ENCODE results near the gene LAMB1.
A peak's percentile ranks its signal among the peaks of the same experiment; 100 is the strongest.
"Not testable (repeated sequence)": the region's sequence is repeated elsewhere in the genome, so short reads cannot be mapped to it uniquely, and the experiment has no call there.

LAMB1 gene

GRCh38 chr7:107962817-107963216, 40.1 kb downstream of the LAMB1 start:
- Histone ChIP-seq H3K27ac (no peak overlapping the region), H3K4me3 (no peak overlapping the region)
- no peak for TF ChIP-seq CTCF (IDR thresholded peaks at IDR 0.05)
- no peak for DNase-seq (ENCODE audit: low spot score)

DNA sequence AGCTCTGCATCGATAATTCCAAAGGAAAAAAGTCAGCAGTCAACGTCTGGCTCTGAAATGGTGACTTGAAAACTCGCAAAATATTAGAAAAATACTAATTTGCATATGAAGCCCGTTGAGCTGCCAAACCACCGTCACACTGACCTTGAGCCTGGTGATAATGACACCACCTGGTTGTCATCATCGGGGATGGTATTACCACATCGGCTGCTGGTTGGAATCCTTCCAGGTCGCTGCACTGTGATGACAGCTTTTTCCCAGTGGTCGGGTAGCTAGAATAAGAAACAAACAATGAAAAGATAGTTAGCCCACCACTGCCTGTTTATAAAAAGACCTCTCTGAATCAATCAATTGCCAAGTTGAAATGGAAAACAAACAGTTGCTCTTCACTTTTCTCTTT, 41.6 kb downstream of the LAMB1 start:
- Histone ChIP-seq H3K27ac (peak overlapping the region in 1 of 2 donors; percentile 38), H3K4me3 (no peak overlapping the region)
- no peak for DNase-seq (ENCODE audit: low spot score)
- TF ChIP-seq CTCF (IDR thresholded peaks at IDR 0.05), result no peak

GRCh38 chr7:107960272-107960671, 42.7 kb downstream of the LAMB1 start:
- H3K4me3 ChIP-seq, result no peak overlapping the region
- no peak for DNase-seq (ENCODE audit: low spot score)
- H3K27ac ChIP-seq, result peak overlapping the region in 1 of 2 donors; percentile 22
- TF ChIP-seq CTCF (IDR thresholded peaks at IDR 0.05), result no peak

DNA sequence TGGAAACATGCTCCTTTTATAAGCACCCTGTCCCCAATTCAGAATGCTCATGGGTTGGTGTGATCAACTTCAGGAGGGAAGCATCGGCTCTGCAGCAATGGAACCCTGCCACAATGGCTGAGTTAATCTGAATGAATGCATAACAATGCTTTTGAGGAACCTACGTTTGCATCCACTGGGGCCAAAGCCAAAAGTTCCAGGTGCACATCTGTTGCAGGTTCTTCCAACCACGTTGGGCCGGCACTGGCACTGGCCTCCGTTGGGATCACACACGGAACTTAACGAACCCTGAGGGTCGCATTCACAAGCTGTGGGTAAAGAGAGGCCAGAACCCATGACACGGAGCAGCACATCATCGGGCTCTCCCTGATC, 43.4 kb downstream of the LAMB1 start:
- H3K4me3 ChIP-seq, result no peak overlapping the region
- H3K27ac ChIP-seq, result peak overlapping the region in 1 of 2 donors; percentile 79
- TF ChIP-seq CTCF (IDR thresholded peaks at IDR 0.05), result no peak
- DNase-seq (ENCODE audit: low spot score), result no peak

GRCh38 chr7:107958764-107959526, 44.0 kb downstream of the LAMB1 start:
- Histone ChIP-seq H3K4me3 (no peak overlapping the region), H3K27ac (peak overlapping the region in 1 of 2 donors; percentile 79)
- no peak for TF ChIP-seq CTCF (IDR thresholded peaks at IDR 0.05)
- no peak for DNase-seq (ENCODE audit: low spot score)

DNA sequence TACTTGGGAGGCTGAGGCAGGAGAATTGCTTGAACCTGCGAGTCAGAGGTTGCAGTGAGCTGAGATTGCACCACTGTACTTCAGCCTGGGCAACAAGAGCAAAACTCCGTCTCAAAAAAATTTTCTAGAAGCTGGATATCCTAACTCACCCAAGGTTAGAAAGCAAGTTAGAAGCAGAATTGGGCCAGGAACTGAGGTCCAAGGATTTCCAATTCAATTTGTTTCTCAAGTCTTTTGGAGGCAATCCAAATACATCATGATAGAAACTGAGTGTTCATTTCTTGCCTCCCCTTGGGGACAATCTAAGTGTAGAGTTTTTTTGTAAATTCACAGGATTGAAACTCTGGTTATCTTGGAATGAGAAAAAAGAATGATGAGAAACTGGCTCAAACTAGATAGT, 45.5 kb downstream of the LAMB1 start:
- TF ChIP-seq CTCF (IDR thresholded peaks at IDR 0.05), result no peak
- DNase-seq (ENCODE audit: low spot score), result no peak
- Histone ChIP-seq H3K27ac (peak overlapping the region in 1 of 2 donors; percentile 79), H3K4me3 (no peak overlapping the region)

DNA sequence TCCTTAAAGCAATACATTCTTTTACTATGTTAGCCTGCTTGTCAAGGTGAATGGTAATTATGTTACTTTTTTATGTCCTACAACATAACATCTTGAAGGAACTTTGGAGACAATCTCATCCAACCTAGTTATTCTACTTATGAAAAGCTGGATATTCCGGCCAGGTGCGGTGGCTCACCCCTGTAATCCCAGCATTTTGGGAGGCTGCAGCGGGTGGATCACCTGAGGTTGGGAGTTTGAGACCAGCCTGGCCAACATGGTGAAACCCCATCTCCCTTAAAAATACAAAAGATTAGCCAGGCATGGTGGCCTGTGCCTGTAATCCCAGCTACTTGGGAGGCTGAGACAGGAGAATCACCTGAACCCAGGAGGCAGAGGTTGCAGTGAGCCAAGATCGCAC, 46.0 kb downstream of the LAMB1 start:
- not testable (repeated sequence) for DNase-seq (ENCODE audit: low spot score); H3K4me3 ChIP-seq
- H3K27ac ChIP-seq, result peak overlapping the region in 1 of 2 donors; percentile 62

Measured in coronary artery (tissue), 2 donors.